Measurements from ENCODE around the gene PHACTR1. TPM values are rescaled to one million over a fixed set of nuclear protein-coding genes. Genes with fewer than 3 reads are reported as not detected.
"Not testable (repeated sequence)": the region's sequence is repeated elsewhere in the genome, so short reads cannot be mapped to it uniquely, and the experiment has no call there.

Gene PHACTR1
- total RNA-seq, 1 donor from 2014 or later, result 72.8 TPM

DNA sequence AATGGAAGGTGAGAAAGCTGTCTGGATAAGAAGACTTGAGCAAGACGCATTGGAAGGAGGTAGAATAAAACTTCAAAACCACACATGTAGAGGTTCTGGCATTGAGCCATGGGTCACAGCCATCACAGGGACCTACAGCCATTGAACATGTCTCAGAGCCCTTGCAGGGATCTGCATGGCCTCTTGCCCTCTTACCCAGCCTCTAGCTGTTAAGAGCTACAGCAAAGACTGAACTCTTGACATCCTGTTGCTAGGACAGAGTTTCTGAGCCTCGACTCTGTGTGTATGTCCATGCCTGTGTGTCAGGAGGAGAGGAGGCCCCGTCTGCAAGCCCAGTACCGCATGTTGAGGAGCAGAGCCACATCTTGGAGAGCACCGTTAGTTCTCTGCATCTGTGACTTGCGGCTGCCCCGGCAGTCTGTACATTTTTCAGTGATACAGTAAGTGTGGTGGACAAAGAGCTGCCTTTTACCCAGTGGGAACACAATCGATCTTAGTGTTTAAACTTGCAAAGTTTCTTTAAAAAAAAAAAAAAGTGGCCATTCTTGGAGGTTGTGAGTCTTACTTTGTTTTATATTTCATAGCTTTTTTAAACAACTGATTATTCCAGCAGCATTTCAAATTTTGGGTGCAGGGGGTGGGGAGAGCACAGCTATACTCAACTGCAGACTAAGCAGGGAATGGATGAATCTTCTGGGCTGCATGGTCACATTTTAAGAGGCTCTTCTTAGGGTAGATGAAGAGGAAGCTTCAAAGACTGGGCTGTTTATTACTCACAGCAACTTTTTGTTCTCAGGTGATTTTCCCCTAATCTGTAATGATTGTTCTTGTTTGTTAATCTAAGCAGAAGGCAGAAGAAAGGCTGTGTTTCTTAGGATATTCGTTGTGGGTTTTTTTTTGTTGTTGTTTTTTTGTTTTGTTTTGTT, 523.2 kb downstream of the PHACTR1 start:
- no peak for DNase-seq
- H3K4me3 ChIP-seq, result no peak overlapping the region
- intact Hi-C loops (cut with DNase I), result no loop called here
- no peaks in the 10 kb centered on the region for H3K9me3 ChIP-seq
- no peak overlapping the region for H3K27ac ChIP-seq
- H3K27me3 ChIP-seq, result no peaks in the 10 kb centered on the region
- no peak for ATAC-seq
- H3K36me3 ChIP-seq, result no peaks in the 10 kb centered on the region
- no peaks in the 10 kb centered on the region for H3K4me1 ChIP-seq
- TF ChIP-seq, protein P1, sequence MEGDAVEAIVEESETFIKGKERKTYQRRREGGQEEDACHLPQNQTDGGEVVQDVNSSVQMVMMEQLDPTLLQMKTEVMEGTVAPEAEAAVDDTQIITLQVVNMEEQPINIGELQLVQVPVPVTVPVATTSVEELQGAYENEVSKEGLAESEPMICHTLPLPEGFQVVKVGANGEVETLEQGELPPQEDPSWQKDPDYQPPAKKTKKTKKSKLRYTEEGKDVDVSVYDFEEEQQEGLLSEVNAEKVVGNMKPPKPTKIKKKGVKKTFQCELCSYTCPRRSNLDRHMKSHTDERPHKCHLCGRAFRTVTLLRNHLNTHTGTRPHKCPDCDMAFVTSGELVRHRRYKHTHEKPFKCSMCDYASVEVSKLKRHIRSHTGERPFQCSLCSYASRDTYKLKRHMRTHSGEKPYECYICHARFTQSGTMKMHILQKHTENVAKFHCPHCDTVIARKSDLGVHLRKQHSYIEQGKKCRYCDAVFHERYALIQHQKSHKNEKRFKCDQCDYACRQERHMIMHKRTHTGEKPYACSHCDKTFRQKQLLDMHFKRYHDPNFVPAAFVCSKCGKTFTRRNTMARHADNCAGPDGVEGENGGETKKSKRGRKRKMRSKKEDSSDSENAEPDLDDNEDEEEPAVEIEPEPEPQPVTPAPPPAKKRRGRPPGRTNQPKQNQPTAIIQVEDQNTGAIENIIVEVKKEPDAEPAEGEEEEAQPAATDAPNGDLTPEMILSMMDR (IDR thresholded peaks at IDR 0.05), result no peak

- intact Hi-C loops (cut with DNase I), result no loop called here
- H3K27ac ChIP-seq, result no peak overlapping the region
- H3K27me3 ChIP-seq, result no peaks in the 10 kb centered on the region
- H3K9me3 ChIP-seq, result no peaks in the 10 kb centered on the region
- ATAC-seq (no peak), DNase-seq (no peak)
- H3K4me3 ChIP-seq, result no peak overlapping the region
- no peaks in the 10 kb centered on the region for H3K4me1 ChIP-seq
- H3K36me3 ChIP-seq, result no peaks in the 10 kb centered on the region
- TF ChIP-seq, protein P1 (IDR thresholded peaks at IDR 0.05), result no peak
Measured at GRCh38 chr6:13241364-13241763, 524.8 kb downstream of the PHACTR1 start.

DNA sequence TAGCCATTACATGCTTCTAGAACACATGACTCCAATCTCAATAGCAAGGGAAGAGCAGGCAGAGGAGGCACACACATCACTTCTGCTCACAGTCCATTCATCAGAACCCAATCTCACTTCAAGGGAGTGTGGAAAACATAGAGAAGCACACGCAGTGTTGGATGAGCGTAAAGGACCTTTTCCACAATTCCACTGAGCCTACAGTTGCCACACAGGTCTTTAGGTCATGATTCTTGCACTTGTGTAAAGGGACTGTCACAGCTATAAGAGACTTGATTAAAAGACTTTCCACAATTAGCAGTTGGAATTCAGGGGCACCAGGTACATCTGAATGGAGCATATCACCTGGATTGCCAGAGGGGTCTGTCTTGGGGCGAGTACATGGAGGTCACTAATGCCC, 525.6 kb downstream of the PHACTR1 start:
- H3K27ac ChIP-seq, result no peak overlapping the region
- DNase-seq (no peak), ATAC-seq (no peak)
- intact Hi-C loops (cut with DNase I), result no loop called here
- no peaks in the 10 kb centered on the region for H3K27me3 ChIP-seq
- H3K9me3 ChIP-seq, result no peaks in the 10 kb centered on the region
- no peak overlapping the region for H3K4me3 ChIP-seq
- TF ChIP-seq, protein P1 (IDR thresholded peaks at IDR 0.05), result no peak
- no peaks in the 10 kb centered on the region for H3K4me1 ChIP-seq
- no peaks in the 10 kb centered on the region for H3K36me3 ChIP-seq

DNA sequence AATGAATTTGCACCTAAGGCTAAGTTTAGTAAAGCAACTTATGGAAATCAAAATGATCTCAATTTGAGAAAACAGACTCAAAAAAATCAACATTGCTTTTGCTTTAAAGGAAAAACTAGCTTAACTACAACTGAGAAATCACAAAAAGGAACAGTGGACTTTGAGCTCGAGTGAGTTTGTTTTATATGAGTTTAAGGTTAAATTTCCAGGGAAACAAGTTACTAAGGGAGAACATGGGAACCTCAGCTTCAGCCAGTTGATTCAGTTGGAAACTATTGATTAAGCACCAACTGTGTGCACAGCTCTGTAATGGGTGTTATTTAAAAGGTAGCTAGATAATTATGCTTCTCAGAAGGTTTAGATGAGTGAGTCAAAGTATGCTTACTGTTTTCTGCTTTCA, 526.0 kb downstream of the PHACTR1 start:
- TF ChIP-seq, protein P1 (IDR thresholded peaks at IDR 0.05), result no peak
- no peaks in the 10 kb centered on the region for H3K9me3 ChIP-seq
- intact Hi-C loops (cut with DNase I), result no loop called here
- DNase-seq, result no peak
- ATAC-seq, result no peak
- no peak overlapping the region for H3K4me3 ChIP-seq
- no peaks in the 10 kb centered on the region for H3K36me3 ChIP-seq
- H3K27me3 ChIP-seq, result no peaks in the 10 kb centered on the region
- no peak overlapping the region for H3K27ac ChIP-seq
- no peaks in the 10 kb centered on the region for H3K4me1 ChIP-seq

- Histone ChIP-seq H3K4me1 (no peaks in the 10 kb centered on the region), H3K27ac (no peak overlapping the region), H3K9me3 (no peaks in the 10 kb centered on the region), H3K4me3 (no peak overlapping the region), H3K27me3 (no peaks in the 10 kb centered on the region), H3K36me3 (no peaks in the 10 kb centered on the region)
- intact Hi-C loops (cut with DNase I), result no loop called here
- DNase-seq, result no peak
- TF ChIP-seq, protein P1 (IDR thresholded peaks at IDR 0.05), result no peak
- no peak for ATAC-seq
Measured at GRCh38 chr6:13243033-13243432, 526.5 kb downstream of the PHACTR1 start.

DNA sequence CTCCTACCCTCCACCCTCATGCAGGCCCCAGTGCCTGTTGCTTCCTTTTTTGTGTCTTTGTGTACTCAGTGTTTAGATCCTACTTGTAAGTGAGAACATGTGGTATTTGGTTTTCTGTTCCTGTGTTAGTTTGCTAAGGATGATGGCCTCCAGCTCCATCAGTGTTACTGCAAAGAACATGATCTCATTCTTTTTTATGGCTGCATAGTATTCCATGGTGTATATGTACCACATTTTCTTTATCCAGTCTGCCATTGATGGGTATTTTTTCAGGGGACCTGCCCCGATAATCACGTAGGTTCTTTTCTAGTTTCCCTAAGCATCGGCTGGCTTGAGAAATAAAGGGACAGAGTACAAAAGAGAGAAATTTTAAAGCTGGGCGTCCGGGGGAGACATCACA, 527.2 kb downstream of the PHACTR1 start:
- H3K27ac ChIP-seq; H3K9me3 ChIP-seq; H3K27me3 ChIP-seq; H3K4me3 ChIP-seq; H3K4me1 ChIP-seq; DNase-seq; H3K36me3 ChIP-seq; intact Hi-C loops (cut with DNase I); ATAC-seq: not testable (repeated sequence)

Measured in upper lobe of right lung (tissue), 1 donor.